Posterior vena cava (tissue), 2 donors: ENCODE data around the gene COG7. TPM values are rescaled to one million over a fixed set of nuclear protein-coding genes. Genes with fewer than 3 reads are reported as not detected.
"Not testable (repeated sequence)": the region's sequence is repeated elsewhere in the genome, so short reads cannot be mapped to it uniquely, and the experiment has no call there.

Experiments
- DNase-seq: peaks from one replicate; pipeline ENCODE4 v3.0.0-alpha.2; 2020; ENCODE audit warnings: low spot score
- intact Hi-C, 2 donors: fragments of 100-400 bp; cut with DNase I; formaldehyde crosslinking; loops; one replicate each; pipeline versions ENCODE4 v1.14.1 to v1.14.2; 2022 to 2023
- total RNA-seq, 2 donors: library from RNA; stranded (reverse); fragmentation: NEBNext Ultra II Directional; extraction: Animal tissue kit (Norgen Biotek cat#: 25700); gene quantifications; one replicate each; pipeline ENCODE4 v1.2.1, GENCODE V29; 2021
- donor health status: DM: yes; HTN: yes; CAD: no.
- donor health status: DM: yes; HTN: yes; CAD: no.

Gene COG7
- total RNA-seq, 2 donors from 2014 or later, result 13.5 to 17.4 TPM

- intact Hi-C loops, result no loop called here
- no peak for DNase-seq
Observed at GRCh38 chr16:23424292-23424958, 28.6 kb downstream of the COG7 start.

GRCh38 chr16:23423496-23424049 is 29.4 kb downstream of the COG7 start:
- intact Hi-C loops, result no loop called here
- DNase-seq, result peak; percentile 84

- intact Hi-C loops, result no loop called here
- no peak for DNase-seq
Observed at GRCh38 chr16:23420011-23420410, 33.0 kb downstream of the COG7 start.

GRCh38 chr16:23416816-23417215 is 36.2 kb downstream of the COG7 start:
- no peak for DNase-seq
- intact Hi-C loops, result no loop called here

- no peak for DNase-seq
Observed at GRCh38 chr16:23414731-23415130, 38.3 kb downstream of the COG7 start.

GRCh38 chr16:23410176-23410575 is 42.8 kb downstream of the COG7 start:
- no peak for DNase-seq
- intact Hi-C loops, result no loop called here

More at GRCh38 chr16:23414731-23415130, 38.3 kb downstream of the COG7 start:
- intact Hi-C loops, result no loop called here

GRCh38 chr16:23409522-23409921 is 43.5 kb downstream of the COG7 start:
- intact Hi-C loops, result no loop called here
- DNase-seq, result no peak

GRCh38 chr16:23408823-23409298 is 44.1 kb downstream of the COG7 start:
- DNase-seq, result no peak
- intact Hi-C loops, result no loop called here

GRCh38 chr16:23408242-23408822 is 44.7 kb downstream of the COG7 start:
- DNase-seq, result no peak
- intact Hi-C loops, result no loop called here

- intact Hi-C loops, result no loop called here
- DNase-seq, result no peak
Observed at GRCh38 chr16:23407436-23408127, 45.4 kb downstream of the COG7 start.

- intact Hi-C loops, result no loop called here
- no peak for DNase-seq
Observed at GRCh38 chr16:23406546-23407240, 46.3 kb downstream of the COG7 start.

GRCh38 chr16:23406024-23406423 is 47.0 kb downstream of the COG7 start:
- DNase-seq, result no peak
- intact Hi-C loops, result no loop called here

GRCh38 chr16:23403547-23403946 is 49.4 kb downstream of the COG7 start:
- DNase-seq, result no peak
- intact Hi-C loops, result no loop called here

GRCh38 chr16:23402100-23402499 is 50.9 kb downstream of the COG7 start:
- DNase-seq, result no peak
- intact Hi-C loops, result no loop called here

GRCh38 chr16:23401139-23401538 is 51.9 kb downstream of the COG7 start:
- intact Hi-C loops, result no loop called here
- no peak for DNase-seq

- DNase-seq, intact Hi-C loops: not testable (repeated sequence)
Observed at GRCh38 chr16:23400447-23400846, 52.5 kb downstream of the COG7 start.

GRCh38 chr16:23398987-23399805 is 53.8 kb downstream of the COG7 start:
- intact Hi-C loops, result loop anchor here in 1 of 2 donors (10.0 kb wide), 1 partner anchor 94 kb away; the partner anchor contains the start of gene SCNN1B
- peak; percentile 78 for DNase-seq

- intact Hi-C loops, result loop anchor here in 1 of 2 donors (10.0 kb wide), 1 partner anchor 93 kb away; the partner anchor contains the start of gene SCNN1B
- no peak for DNase-seq
Observed at GRCh38 chr16:23397464-23397863, 55.5 kb downstream of the COG7 start.

- intact Hi-C loops, result loop anchor here in 1 of 2 donors (10.0 kb wide), 1 partner anchor 91 kb away; the partner anchor contains the start of gene SCNN1B
- no peak for DNase-seq
Observed at GRCh38 chr16:23395732-23396131, 57.3 kb downstream of the COG7 start.
